HG03159 (cell line): ENCODE results near the gene VEPH1.
"Not testable (repeated sequence)": the region's sequence is repeated elsewhere in the genome, so short reads cannot be mapped to it uniquely, and the experiment has no call there.

Experiments used
- ATAC-seq: cut with Tn5 transposase; IDR thresholded peaks from one replicate; pipeline ENCODE4 v1.9.1; 2021; ENCODE audit warnings: mild to moderate bottlenecking, moderate library complexity; ENCODE audit not compliant: unreplicated experiment

VEPH1 gene

GRCh38 chr3:157355276-157355675 is 147.9 kb downstream of the VEPH1 start:
- ATAC-seq, result no peak

- no peak for ATAC-seq
Observed at GRCh38 chr3:157354722-157355121, 148.5 kb downstream of the VEPH1 start.

GRCh38 chr3:157354254-157354653 is 149.0 kb downstream of the VEPH1 start:
- ATAC-seq, result no peak

- no peak for ATAC-seq
Observed at GRCh38 chr3:157353652-157354051, 149.6 kb downstream of the VEPH1 start.

GRCh38 chr3:157351981-157352380 is 151.2 kb downstream of the VEPH1 start:
- no peak for ATAC-seq

GRCh38 chr3:157350651-157351050 is 152.6 kb downstream of the VEPH1 start:
- not testable (repeated sequence) for ATAC-seq

GRCh38 chr3:157348304-157349075 is 154.7 kb downstream of the VEPH1 start:
- ATAC-seq, result not testable (repeated sequence)

- ATAC-seq, result no peak
Observed at GRCh38 chr3:157347577-157348303, 155.5 kb downstream of the VEPH1 start.

GRCh38 chr3:157336252-157337009 is 166.8 kb downstream of the VEPH1 start:
- no peak for ATAC-seq

- no peak for ATAC-seq
Observed at GRCh38 chr3:157335233-157336076, 167.8 kb downstream of the VEPH1 start.

- no peak for ATAC-seq
Observed at GRCh38 chr3:157333551-157333991, 169.6 kb downstream of the VEPH1 start.

GRCh38 chr3:157330206-157330605 is 173.0 kb downstream of the VEPH1 start:
- no peak for ATAC-seq

GRCh38 chr3:157329551-157329950 is 173.7 kb downstream of the VEPH1 start:
- no peak for ATAC-seq

- ATAC-seq, result no peak
Observed at GRCh38 chr3:157327837-157328236, 175.4 kb downstream of the VEPH1 start.

GRCh38 chr3:157327018-157327417 is 176.2 kb downstream of the VEPH1 start:
- no peak for ATAC-seq

- ATAC-seq, result not testable (repeated sequence)
Observed at GRCh38 chr3:157324869-157325268, 178.3 kb downstream of the VEPH1 start.

- ATAC-seq, result no peak
Observed at GRCh38 chr3:157323360-157323759, 179.9 kb downstream of the VEPH1 start.

- ATAC-seq, result no peak
Observed at GRCh38 chr3:157319672-157320071, 183.5 kb downstream of the VEPH1 start.

GRCh38 chr3:157318639-157319288 is 184.5 kb downstream of the VEPH1 start:
- ATAC-seq, result no peak

GRCh38 chr3:157317895-157318294 is 185.3 kb downstream of the VEPH1 start:
- no peak for ATAC-seq
